ENCODE results near the gene CHRM5.

GRCh38 chr15:34106423-34106822 lies 138.1 kb downstream of the CHRM5 start:
- TF ChIP-seq, protein P1, sequence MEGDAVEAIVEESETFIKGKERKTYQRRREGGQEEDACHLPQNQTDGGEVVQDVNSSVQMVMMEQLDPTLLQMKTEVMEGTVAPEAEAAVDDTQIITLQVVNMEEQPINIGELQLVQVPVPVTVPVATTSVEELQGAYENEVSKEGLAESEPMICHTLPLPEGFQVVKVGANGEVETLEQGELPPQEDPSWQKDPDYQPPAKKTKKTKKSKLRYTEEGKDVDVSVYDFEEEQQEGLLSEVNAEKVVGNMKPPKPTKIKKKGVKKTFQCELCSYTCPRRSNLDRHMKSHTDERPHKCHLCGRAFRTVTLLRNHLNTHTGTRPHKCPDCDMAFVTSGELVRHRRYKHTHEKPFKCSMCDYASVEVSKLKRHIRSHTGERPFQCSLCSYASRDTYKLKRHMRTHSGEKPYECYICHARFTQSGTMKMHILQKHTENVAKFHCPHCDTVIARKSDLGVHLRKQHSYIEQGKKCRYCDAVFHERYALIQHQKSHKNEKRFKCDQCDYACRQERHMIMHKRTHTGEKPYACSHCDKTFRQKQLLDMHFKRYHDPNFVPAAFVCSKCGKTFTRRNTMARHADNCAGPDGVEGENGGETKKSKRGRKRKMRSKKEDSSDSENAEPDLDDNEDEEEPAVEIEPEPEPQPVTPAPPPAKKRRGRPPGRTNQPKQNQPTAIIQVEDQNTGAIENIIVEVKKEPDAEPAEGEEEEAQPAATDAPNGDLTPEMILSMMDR (IDR thresholded peaks at IDR 0.05) = no peak
- TF ChIP-seq POLR2A (IDR thresholded peaks at IDR 0.05) = no peak
